Sigmoid colon (tissue), 7 donors: Measurements from ENCODE around the gene ACACA. TPM values are rescaled to one million over a fixed set of nuclear protein-coding genes. Genes with fewer than 3 reads are reported as not detected.

Source experiments
- DNase-seq: peaks from one replicate; pipeline ENCODE4 v3.0.0-alpha.2; 2019
- H3K27ac ChIP-seq, 4 donors: fragments of 200-600 bp; sonication (generic); one replicate each; pipeline ENCODE4 v1.5.1; 2016 to 2019; ENCODE audit warnings: mild to moderate bottlenecking in 1 of 4
- H3K27me3 ChIP-seq, 3 donors: fragments of 200-600 bp; sonication (generic); one replicate each; pipeline ENCODE4 v1.5.1; 2019; ENCODE audit warnings: mild to moderate bottlenecking in 1 of 3
- H3K36me3 ChIP-seq, 4 donors: fragments of 200-600 bp; sonication (generic); one replicate each; pipeline ENCODE4 v1.5.1; 2016 to 2019
- H3K4me1 ChIP-seq, 4 donors: fragments of 200-600 bp; sonication (generic); one replicate each; pipeline ENCODE4 v1.5.1; 2017 to 2019
- H3K4me3 ChIP-seq, 4 donors: fragments of 200-600 bp; sonication (generic); one replicate each; pipeline ENCODE4 v1.5.1; 2017 to 2019; ENCODE audit warnings: mild to moderate bottlenecking in 2 of 4, moderate library complexity in 1 of 4
- H3K9me3 ChIP-seq, 4 donors: fragments of 200-600 bp in 3 of 4; sonication (generic) in 3 of 4; one replicate each; pipeline versions ENCODE4 v1.5.1 to v1.6.1; 2013 to 2019
- CTCF ChIP-seq, 4 experiments: fragments of 450-650 bp in 3 of 4; fragments of 200-600 bp in 1 of 4; IDR thresholded peaks; one replicate each; pipeline ENCODE4 v1.5.1; 2016 to 2019; ENCODE audit warnings: antibody characterized with exemption in 4 of 4, mild to moderate bottlenecking in 3 of 4, moderate library complexity in 2 of 4
- EP300 ChIP-seq, 4 donors: sonication (generic); formaldehyde crosslinking; IDR thresholded peaks; one replicate each; pipeline ENCODE4 v1.6.1; 2017; ENCODE audit warnings: antibody characterized with exemption in 4 of 4
- POLR2A ChIP-seq, 2 donors: fragments of 450-650 bp; IDR thresholded peaks; one replicate each; pipeline ENCODE4 v1.6.1; 2016; ENCODE audit warnings: antibody characterized with exemption in 2 of 2, mild to moderate bottlenecking in 2 of 2, moderate library complexity in 2 of 2
- POLR2AphosphoS5 ChIP-seq, 4 donors: sonication (generic); formaldehyde crosslinking; IDR thresholded peaks; one replicate each; pipeline ENCODE4 v1.6.1; 2017; ENCODE audit warnings: antibody characterized with exemption in 4 of 4
- WGBS, 2 donors: extraction: QIAGEN DNeasy Blood & Tissue Kit; methylation state at CpG; one replicate each; pipeline ENCODE4 v1.1.7; 2013; 5-methylcytosine and 5-hydroxymethylcytosine counted together
- intact Hi-C: fragments of 100-400 bp; cut with DNase I; formaldehyde crosslinking; loops from one replicate; pipeline ENCODE4 v1.15.1; 2023
- polyA plus RNA-seq, 3 donors: library from polyadenylated mRNA; stranded (reverse); fragments of 200-250 nt; gene quantifications; one replicate each; pipeline ENCODE4 v1.2.3, GENCODE V29; 2013
- total RNA-seq, 4 donors: library from RNA; depleted of rRNA; stranded (reverse); fragments of >200 nt; gene quantifications; one replicate each; pipeline ENCODE4 v1.1.0, GENCODE V29; 2016
- donor health status: healthy with polysubstance abuse.
- donor health status: Bipolar disorder and iron deficiency.
- donor health status: healthy.

ACACA gene
- total and polyA plus RNA-seq, 7 donors: 10.8 to 38.9 (median 27.6) TPM

- peaks cover 0 to 19% (median 2%) of the 10 kb centered on the region in 4 donors for H3K36me3 ChIP-seq
- DNase-seq: no peak
- no peaks in the 10 kb centered on the region for H3K9me3 ChIP-seq
- intact Hi-C loops: no loop called here
- H3K27ac ChIP-seq: no peak overlapping the region
- WGBS, 2 donors: 72 to 90% methylated on average over 5 of the region's 5 CpGs
- H3K4me1 ChIP-seq: no peaks in the 10 kb centered on the region
- TF ChIP-seq POLR2AphosphoS5 (IDR thresholded peaks at IDR 0.05) (no peak), CTCF (IDR thresholded peaks at IDR 0.05) (no peak), POLR2A (IDR thresholded peaks at IDR 0.05) (no peak), EP300 (IDR thresholded peaks at IDR 0.05) (no peak)
- H3K4me3 ChIP-seq: no peak overlapping the region
- no peaks in the 10 kb centered on the region for H3K27me3 ChIP-seq
These were observed 357.8 kb downstream of the ACACA start for GRCh38 chr17:37048811-37049210.

GRCh38 chr17:37047631-37048104 is 359.0 kb downstream of the ACACA start:
- H3K27me3 ChIP-seq: no peaks in the 10 kb centered on the region
- TF ChIP-seq POLR2A (IDR thresholded peaks at IDR 0.05) (no peak), POLR2AphosphoS5 (IDR thresholded peaks at IDR 0.05) (no peak), EP300 (IDR thresholded peaks at IDR 0.05) (no peak), CTCF (IDR thresholded peaks at IDR 0.05) (peak; percentile 45 to 93 (median 68))
- H3K27ac ChIP-seq: no peak overlapping the region
- WGBS, 2 donors: 3 to 7% methylated on average over 9 of the region's 9 CpGs
- DNase-seq: peak; percentile 82
- H3K9me3 ChIP-seq: no peaks in the 10 kb centered on the region
- no peak overlapping the region for H3K4me3 ChIP-seq
- intact Hi-C loops: loop anchor here (2.0 kb wide), 1 partner anchor 419 kb away; no protein-coding TSS in a partner anchor
- no peaks in the 10 kb centered on the region for H3K4me1 ChIP-seq
- H3K36me3 ChIP-seq: peaks cover 0 to 24% (median 2%) of the 10 kb centered on the region in 4 donors

GRCh38 chr17:37045351-37045922 is 361.2 kb downstream of the ACACA start:
- 70 to 76% methylated on average over 7 of the region's 7 CpGs for WGBS, 2 donors
- intact Hi-C loops: no loop called here

GRCh38 chr17:37043201-37043600 is 363.4 kb downstream of the ACACA start:
- H3K27me3 ChIP-seq: no peaks in the 10 kb centered on the region
- intact Hi-C loops: no loop called here
- no peak for TF ChIP-seq CTCF (IDR thresholded peaks at IDR 0.05)
- H3K36me3 ChIP-seq: peaks cover 0 to 8% (median 0%) of the 10 kb centered on the region in 4 donors
- no peaks in the 10 kb centered on the region for H3K9me3 ChIP-seq
- no peak for DNase-seq
- no peak overlapping the region for H3K4me3 ChIP-seq
- no peaks in the 10 kb centered on the region for H3K4me1 ChIP-seq
- 87 to 89% methylated on average over 3 of the region's 3 CpGs for WGBS, 2 donors
- no peak overlapping the region for H3K27ac ChIP-seq

More at GRCh38 chr17:37045351-37045922, 361.2 kb downstream of the ACACA start:
- no peak overlapping the region for H3K4me3 ChIP-seq
- H3K9me3 ChIP-seq: no peaks in the 10 kb centered on the region
- no peak overlapping the region for H3K27ac ChIP-seq
- H3K27me3 ChIP-seq: no peaks in the 10 kb centered on the region
- peaks cover 0 to 10% (median 0%) of the 10 kb centered on the region in 4 donors for H3K36me3 ChIP-seq
- DNase-seq: no peak
- no peak for TF ChIP-seq POLR2A (IDR thresholded peaks at IDR 0.05)
- no peak for TF ChIP-seq CTCF (IDR thresholded peaks at IDR 0.05)
- no peak for TF ChIP-seq EP300 (IDR thresholded peaks at IDR 0.05)
- no peak for TF ChIP-seq POLR2AphosphoS5 (IDR thresholded peaks at IDR 0.05)
- H3K4me1 ChIP-seq: no peaks in the 10 kb centered on the region

- no peak for DNase-seq
- H3K4me3 ChIP-seq: no peak overlapping the region
- H3K36me3 ChIP-seq: peaks cover 0 to 8% (median 0%) of the 10 kb centered on the region in 4 donors
- intact Hi-C loops: no loop called here
- no peaks in the 10 kb centered on the region for H3K4me1 ChIP-seq
- H3K27me3 ChIP-seq: no peaks in the 10 kb centered on the region
- H3K27ac ChIP-seq: no peak overlapping the region
- TF ChIP-seq POLR2A (IDR thresholded peaks at IDR 0.05) (no peak), POLR2AphosphoS5 (IDR thresholded peaks at IDR 0.05) (no peak), CTCF (IDR thresholded peaks at IDR 0.05) (no peak), EP300 (IDR thresholded peaks at IDR 0.05) (no peak)
- no peaks in the 10 kb centered on the region for H3K9me3 ChIP-seq
These were observed 364.7 kb downstream of the ACACA start for GRCh38 chr17:37041932-37042331.
